ENCODE measurements around the gene EFNB3.

Gene EFNB3

DNA sequence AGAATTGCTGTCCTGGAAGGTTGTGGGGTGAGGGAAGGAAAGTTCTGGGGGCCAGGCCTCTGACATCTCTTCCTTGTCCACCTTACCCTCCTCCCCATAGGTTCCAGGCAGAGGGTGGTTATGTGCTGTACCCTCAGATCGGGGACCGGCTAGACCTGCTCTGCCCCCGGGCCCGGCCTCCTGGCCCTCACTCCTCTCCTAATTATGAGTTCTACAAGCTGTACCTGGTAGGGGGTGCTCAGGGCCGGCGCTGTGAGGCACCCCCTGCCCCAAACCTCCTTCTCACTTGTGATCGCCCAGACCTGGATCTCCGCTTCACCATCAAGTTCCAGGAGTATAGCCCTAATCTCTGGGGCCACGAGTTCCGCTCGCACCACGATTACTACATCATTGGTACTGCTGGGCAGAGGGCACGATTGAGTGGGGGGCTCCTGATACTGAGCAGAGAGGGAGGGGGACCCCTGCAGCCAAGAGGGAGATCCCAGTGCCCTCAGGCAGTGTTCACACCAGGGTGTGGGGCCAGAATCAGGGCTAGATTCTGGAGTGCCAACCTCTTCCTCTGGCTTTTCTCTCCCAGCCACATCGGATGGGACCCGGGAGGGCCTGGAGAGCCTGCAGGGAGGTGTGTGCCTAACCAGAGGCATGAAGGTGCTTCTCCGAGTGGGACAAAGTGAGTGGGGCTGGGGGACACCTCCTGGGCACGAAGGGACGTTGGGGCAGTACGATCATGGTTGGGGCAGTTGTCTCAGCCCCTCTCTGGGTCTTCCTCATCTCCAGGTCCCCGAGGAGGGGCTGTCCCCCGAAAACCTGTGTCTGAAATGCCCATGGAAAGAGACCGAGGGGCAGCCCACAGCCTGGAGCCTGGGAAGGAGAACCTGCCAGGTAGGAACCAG, 3.1 kb downstream of the EFNB3 start:
- H3K4me3 ChIP-seq (replicated peaks in 1 of 2; ENCODE audit: low read depth in 2 of 2, low read length in 2 of 2), result no peak overlapping the region
- TF ChIP-seq, protein P1, sequence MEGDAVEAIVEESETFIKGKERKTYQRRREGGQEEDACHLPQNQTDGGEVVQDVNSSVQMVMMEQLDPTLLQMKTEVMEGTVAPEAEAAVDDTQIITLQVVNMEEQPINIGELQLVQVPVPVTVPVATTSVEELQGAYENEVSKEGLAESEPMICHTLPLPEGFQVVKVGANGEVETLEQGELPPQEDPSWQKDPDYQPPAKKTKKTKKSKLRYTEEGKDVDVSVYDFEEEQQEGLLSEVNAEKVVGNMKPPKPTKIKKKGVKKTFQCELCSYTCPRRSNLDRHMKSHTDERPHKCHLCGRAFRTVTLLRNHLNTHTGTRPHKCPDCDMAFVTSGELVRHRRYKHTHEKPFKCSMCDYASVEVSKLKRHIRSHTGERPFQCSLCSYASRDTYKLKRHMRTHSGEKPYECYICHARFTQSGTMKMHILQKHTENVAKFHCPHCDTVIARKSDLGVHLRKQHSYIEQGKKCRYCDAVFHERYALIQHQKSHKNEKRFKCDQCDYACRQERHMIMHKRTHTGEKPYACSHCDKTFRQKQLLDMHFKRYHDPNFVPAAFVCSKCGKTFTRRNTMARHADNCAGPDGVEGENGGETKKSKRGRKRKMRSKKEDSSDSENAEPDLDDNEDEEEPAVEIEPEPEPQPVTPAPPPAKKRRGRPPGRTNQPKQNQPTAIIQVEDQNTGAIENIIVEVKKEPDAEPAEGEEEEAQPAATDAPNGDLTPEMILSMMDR (IDR thresholded peaks at IDR 0.05; ENCODE audit: low read depth, low read length), result no peak
- DNase-seq (ENCODE audit: low read depth in 2 of 2), result no peak

DNA sequence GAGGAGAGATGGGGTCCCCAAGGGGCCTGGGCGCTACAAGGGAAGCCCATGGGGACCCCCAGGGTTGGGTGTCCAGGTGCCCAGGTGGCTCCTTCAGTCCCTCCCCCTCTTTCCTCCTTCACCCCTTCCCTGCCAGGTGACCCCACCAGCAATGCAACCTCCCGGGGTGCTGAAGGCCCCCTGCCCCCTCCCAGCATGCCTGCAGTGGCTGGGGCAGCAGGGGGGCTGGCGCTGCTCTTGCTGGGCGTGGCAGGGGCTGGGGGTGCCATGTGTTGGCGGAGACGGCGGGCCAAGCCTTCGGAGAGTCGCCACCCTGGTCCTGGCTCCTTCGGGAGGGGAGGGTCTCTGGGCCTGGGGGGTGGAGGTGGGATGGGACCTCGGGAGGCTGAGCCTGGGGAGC, 4.0 kb downstream of the EFNB3 start:
- H3K4me3 ChIP-seq (replicated peaks in 1 of 2; ENCODE audit: low read depth in 2 of 2, low read length in 2 of 2), result no peak overlapping the region
- DNase-seq (ENCODE audit: low read depth in 2 of 2), result no peak
- TF ChIP-seq, protein P1 (IDR thresholded peaks at IDR 0.05; ENCODE audit: low read depth, low read length), result no peak

DNA sequence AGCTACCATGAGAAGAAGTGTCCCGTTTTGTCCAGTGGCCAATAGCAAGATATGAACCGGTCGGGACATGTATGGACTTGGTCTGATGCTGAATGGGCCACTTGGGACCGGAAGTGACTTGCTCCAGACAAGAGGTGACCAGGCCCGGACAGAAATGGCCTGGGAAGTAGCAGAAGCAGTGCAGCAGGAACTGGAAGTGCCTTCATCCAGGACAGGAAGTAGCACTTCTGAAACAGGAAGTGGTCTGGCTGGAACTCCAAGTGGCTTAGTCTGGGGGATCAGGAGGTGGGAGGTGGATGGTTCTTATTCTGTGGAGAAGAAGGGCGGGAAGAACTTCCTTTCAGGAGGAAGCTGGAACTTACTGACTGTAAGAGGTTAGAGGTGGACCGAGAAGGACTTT, 5.3 kb downstream of the EFNB3 start:
- TF ChIP-seq, protein P1 (IDR thresholded peaks at IDR 0.05; ENCODE audit: low read depth, low read length), result no peak
- no peak for DNase-seq (ENCODE audit: low read depth in 2 of 2)
- no peak overlapping the region for H3K4me3 ChIP-seq (replicated peaks in 1 of 2; ENCODE audit: low read depth in 2 of 2, low read length in 2 of 2)

DNA sequence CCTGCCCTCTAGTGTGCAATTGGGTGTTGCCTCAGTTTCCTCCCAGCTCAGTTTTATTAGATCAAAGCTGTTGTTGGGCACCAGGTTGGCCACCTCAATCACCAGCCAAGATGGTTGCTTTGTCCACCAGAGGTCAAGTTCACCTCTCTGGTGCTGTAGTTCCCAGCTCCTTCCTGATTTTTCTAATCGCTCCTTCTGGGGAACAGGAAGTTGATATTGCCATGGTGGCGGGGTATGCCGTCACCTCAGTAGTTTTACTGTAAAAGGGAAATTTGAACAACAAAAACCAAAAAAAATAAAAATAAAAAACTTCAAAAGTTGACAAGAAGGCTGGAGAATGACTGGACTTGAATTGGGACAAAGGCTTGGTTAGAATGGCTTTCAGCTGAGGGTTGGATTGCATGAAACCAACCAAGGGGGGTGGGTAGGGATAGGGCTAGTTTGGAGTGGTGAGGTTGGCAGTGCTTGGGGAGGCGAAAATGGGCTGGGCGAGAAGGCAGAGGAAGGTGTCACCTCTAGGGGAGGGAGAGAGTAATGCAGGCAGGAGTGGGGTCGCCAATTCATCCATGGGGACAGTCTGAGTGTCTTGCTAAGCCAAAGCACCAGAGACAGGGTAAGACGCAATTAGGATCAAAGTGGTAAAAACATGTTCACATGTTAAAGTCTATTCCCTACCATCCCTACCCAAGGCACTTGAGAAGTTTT, 6.2 kb downstream of the EFNB3 start:
- TF ChIP-seq, protein P1 (IDR thresholded peaks at IDR 0.05; ENCODE audit: low read depth, low read length), result peak; percentile 29
- no peak for DNase-seq (ENCODE audit: low read depth in 2 of 2)

DNA sequence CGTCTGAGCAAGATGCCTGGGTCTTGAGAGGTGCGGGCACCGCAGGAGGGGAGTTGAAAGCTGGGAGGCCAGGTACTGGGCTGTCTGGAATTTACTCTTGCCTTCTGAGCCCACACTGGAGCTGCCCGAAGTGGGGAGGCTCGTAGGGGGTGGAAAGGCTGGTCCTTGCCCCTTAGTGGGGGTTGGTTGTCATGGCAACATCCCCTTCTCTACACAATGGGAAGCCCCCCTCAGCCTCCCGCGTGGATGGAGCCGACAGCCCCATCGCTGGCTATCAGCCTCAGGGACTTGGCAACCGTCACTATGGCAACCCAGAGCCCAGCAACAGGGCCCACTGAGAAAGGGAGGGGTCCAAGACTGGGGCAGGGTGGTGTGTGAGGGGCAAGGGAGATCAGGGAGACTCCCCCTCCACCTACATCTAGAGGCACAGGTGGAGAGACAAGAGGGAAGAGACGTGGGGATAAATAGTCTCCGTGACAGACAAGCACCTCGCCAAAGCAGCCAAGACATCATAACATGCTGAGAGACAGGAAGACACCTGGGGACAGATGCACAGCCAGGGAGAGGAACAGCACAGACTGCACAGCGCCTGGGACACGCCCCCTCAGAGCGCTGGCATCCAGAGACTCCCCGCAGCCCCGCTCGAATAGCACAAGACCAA, 7.2 kb downstream of the EFNB3 start:
- DNase-seq (ENCODE audit: low read depth in 2 of 2), result no peak
- TF ChIP-seq, protein P1 (IDR thresholded peaks at IDR 0.05; ENCODE audit: low read depth, low read length), result no peak
- H3K4me3 ChIP-seq (replicated peaks in 1 of 2; ENCODE audit: low read depth in 2 of 2, low read length in 2 of 2), result no peak overlapping the region

More for the DNA sequence above, 6.2 kb downstream of the EFNB3 start:
- no peak overlapping the region for H3K4me3 ChIP-seq (replicated peaks in 1 of 2; ENCODE audit: low read depth in 2 of 2, low read length in 2 of 2)

DNA sequence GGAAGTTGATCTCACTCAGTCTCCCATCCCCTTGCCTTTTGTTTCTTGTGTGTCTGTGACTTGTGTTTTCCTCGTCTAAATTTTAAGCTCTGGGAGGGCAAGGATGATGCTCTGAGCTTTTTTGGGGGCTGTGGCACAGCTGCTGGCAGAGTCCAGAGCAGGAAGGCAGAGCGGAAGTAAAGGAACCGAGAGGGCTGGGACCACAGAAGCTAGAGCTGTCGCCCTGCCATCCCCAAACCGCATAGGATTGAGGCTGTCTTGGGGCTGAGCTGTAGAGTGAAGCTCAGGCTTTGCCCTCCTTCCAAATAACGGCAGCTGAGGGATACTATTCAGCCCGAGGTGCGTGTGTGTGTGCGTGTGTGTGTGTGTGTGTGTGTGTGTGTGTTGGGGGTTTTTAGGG, 8.8 kb downstream of the EFNB3 start:
- H3K4me3 ChIP-seq (replicated peaks in 1 of 2; ENCODE audit: low read depth in 2 of 2, low read length in 2 of 2), result no peak overlapping the region
- no peak for DNase-seq (ENCODE audit: low read depth in 2 of 2)
- TF ChIP-seq, protein P1 (IDR thresholded peaks at IDR 0.05; ENCODE audit: low read depth, low read length), result no peak

Measured in cardiac fibroblast (primary cell).